GM21367 (cell line): ENCODE data around the gene PPEF2.

Experiments used
- ATAC-seq: cut with Tn5 transposase; IDR thresholded peaks from one replicate; pipeline ENCODE4 v1.9.1; 2021; ENCODE audit not compliant: unreplicated experiment

The PPEF2 gene

DNA sequence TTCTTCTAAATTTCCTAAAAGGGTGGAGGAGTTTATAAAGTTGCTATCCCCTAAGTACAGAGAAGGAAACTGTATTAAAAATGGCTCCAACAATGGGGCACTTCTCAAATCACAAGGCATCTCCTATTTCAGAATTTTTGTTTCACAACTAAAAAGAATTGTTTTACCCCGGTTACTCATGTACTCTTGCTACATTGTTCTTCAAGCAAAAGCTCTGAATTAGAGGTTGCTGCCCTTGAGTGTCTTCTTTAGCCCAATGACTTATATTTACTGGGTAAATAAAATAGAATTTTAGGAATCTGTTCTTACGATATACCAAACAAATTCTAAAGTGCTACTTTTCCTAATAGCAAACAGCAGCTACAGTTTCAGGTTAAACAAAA lies 67.5 kb downstream of the PPEF2 start:
- ATAC-seq = no peak

- no peak for ATAC-seq
Observed at GRCh38 chr4:75834095-75834771, 68.0 kb downstream of the PPEF2 start.

DNA sequence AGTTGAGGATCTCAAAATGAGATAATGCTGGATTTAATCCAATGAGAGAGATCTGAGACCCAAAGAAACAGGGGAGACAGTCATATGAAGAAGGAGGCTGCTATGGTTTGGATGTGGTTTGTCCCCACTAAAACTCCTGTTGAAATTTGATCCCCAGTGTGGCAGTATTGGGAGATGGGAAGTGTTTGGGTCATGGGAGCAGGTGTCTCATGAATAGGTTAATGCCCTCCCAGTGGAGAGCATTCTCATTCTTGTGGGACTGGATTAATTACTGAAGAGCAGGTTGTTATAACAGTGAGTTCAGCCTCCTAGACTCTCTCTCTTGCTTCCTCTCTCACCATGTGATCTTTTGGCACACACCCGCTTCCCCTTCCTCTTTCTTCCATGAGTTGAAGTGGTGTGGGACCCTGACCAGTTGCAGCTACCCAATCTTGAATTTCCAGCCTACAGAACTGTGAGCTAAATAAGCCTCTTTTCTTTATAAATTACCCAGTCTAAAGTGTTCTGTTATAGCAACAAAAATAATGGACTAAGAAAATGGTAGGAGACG lies 70.3 kb downstream of the PPEF2 start:
- no peak for ATAC-seq

DNA sequence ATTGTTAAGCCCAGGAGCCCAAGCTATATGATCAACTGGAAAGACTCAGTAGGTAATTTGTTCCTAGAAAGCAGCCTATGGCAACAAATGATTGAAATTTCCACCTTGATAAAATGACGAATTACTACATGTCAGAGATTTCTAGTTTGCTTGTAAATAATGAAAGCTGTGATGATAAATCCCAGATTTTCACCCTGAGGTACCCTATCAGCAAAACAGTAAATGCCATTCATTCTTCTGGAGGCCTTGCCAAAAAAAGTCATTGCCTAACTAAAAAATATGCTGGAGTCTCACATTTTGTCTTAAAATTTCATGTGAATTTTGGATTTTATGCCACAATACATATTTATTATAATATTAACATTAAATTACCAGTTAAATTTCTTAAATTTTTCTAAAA lies 71.3 kb downstream of the PPEF2 start:
- ATAC-seq = no peak

DNA sequence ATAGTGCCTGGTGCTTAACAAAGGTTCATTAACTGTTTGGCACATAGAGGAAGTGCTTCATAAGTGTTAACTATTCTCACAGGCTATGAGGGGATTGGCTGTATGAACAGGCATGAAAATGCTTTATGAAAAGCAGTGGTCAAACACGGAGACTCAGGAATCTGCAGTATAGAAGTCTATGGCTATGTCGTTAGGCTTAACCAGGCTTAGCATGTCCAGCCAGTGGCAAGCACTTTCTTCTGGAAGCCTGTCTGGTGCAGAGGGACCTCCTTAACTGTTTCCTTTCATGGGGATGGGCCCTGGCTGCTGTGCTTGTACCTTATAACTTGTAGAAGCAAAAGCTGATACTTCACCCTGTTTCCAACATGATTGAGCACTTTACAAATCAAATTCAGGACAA lies 78.4 kb downstream of the PPEF2 start:
- ATAC-seq = no peak

GRCh38 chr4:75822416-75822815 lies 79.8 kb downstream of the PPEF2 start:
- no peak for ATAC-seq

GRCh38 chr4:75821966-75822365 lies 80.3 kb downstream of the PPEF2 start:
- ATAC-seq = no peak

DNA sequence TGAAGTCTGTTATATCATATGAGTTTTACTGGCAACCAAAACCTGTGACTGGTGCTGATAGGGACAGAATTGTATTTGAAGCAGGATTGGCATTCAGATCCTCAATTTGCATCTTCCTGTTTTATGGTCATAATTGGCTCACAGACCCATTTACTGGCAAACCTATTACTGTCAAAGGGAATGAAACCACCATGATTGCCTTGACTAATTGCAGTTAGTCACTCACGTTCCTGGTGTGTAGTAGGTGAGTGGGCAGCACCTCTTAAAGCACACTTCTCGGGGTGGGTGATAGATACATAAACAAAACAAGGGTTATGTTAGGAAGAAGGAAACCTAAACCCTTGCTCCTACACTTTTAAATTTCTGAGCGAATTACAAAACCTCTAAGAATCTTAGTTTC lies 81.0 kb downstream of the PPEF2 start:
- no peak for ATAC-seq

DNA sequence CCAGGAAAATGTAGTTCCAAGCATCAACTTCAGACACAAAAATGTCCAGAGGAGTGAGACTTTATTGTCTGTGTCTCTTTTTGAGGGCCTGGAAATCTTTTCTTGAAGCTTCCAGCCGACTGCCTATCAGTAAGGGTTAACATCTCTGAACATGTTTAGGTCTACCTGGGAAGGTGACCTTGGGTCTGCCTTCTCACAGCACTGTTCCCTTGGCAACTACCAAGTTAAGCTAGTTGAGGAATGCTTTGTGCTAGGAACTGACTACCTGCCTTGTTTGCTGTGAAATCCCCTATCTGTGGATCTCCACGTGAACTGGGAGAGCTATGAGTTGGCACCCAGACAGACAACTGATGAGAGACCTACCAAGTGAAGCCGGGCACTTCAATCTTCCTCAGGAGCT lies 81.6 kb downstream of the PPEF2 start:
- no peak for ATAC-seq

DNA sequence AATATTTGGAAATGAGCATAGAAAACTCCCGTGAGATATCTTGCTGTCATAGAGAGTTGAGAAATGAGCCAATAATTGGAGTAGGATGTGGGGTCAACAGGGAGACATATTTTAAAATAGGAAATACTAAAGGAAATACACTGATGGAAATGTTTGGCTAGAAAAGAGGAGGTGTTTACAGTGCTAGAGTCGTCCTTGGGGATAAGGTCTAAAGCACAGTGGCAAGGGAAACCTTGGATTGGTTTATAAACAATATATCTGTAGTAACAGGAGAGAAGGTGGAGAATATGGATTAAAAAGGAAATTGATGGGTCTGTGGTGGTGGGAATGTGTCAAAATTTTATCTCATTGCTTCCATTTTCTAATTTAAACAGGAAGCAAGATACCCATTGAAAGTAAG lies 82.1 kb downstream of the PPEF2 start:
- ATAC-seq = no peak

- ATAC-seq = no peak
Observed at GRCh38 chr4:75819121-75819520, 83.1 kb downstream of the PPEF2 start.

- ATAC-seq = no peak
Observed at GRCh38 chr4:75817901-75818300, 84.4 kb downstream of the PPEF2 start.
